ENCODE measurements around the gene MRC1. TPM values are rescaled to one million over a fixed set of nuclear protein-coding genes. Genes with fewer than 3 reads are reported as not detected.

The MRC1 gene
- polyA plus RNA-seq, 2 of the 4 experiments (the other 2 are of a cell fraction) = not detected

- ChIA-PET CTCF (interaction anchor here (0.6 kb wide), 1 partner anchor 15 kb away, joined by 3 read pairs; no protein-coding TSS in a partner anchor), POLR2A (no interaction called here)
- FAIRE-seq = peak; percentile 86
- Histone ChIP-seq H3K4me1 (no peaks in the 10 kb centered on the region), H3K4me2 (no peak overlapping the region), H3K9me3 (no peaks in the 10 kb centered on the region), H3K27ac (no peak overlapping the region), H3K4me3 (no peak overlapping the region)
- TF ChIP-seq NFE2L2 (conservative IDR thresholded peaks at IDR 0.05; ENCODE audit: low read length) (no peak), GATA3 (IDR thresholded peaks at IDR 0.05; ENCODE audit: borderline replicate concordance) (no peak), HDAC2 (IDR thresholded peaks at IDR 0.05) (no peak), POLR2A (IDR thresholded peaks at IDR 0.05; ENCODE audit: low read length) (no peak), ZFP36 (IDR thresholded peaks at IDR 0.05; ENCODE audit: borderline replicate concordance, partially characterized antibody) (no peak), ESRRA (IDR thresholded peaks at IDR 0.05; ENCODE audit: borderline replicate concordance, low read length) (no peak), EHF (CRISPR knock-in tag; IDR thresholded peaks at IDR 0.05) (no peak), TP53 (CRISPR knock-in tag; IDR thresholded peaks at IDR 0.05) (no peak), CBX2 (IDR thresholded peaks at IDR 0.05; ENCODE audit: borderline replicate concordance, low read depth) (no peak), E2F6 (IDR thresholded peaks at IDR 0.05; ENCODE audit: borderline replicate concordance, low read depth) (no peak), ZC3H11A (IDR thresholded peaks at IDR 0.05) (no peak), MAFK (IDR thresholded peaks at IDR 0.05; ENCODE audit: partially characterized antibody) (no peak)
- no peak for ATAC-seq
- 48% methylated on average over 5 of the region's 5 CpGs for WGBS (ENCODE audit: missing lambda C conversion rate)
- no peak for DNase-seq (ENCODE audit: low read depth in 1 of 2, low spot score in 1 of 2)
Measured at GRCh38 chr10:17914169-17915045, 105.3 kb downstream of the MRC1 start.

- ATAC-seq (no peak), DNase-seq (ENCODE audit: low read depth in 1 of 2, low spot score in 1 of 2) (no peak), FAIRE-seq (peak; percentile 51)
- WGBS (ENCODE audit: missing lambda C conversion rate) = 56% methylated on average over 4 of the region's 4 CpGs
- CTCF ChIA-PET = no interaction called here
- TF ChIP-seq NFE2L2 (conservative IDR thresholded peaks at IDR 0.05; ENCODE audit: low read length) = no peak
- no peak for TF ChIP-seq HOXA7 (CRISPR knock-in tag; IDR thresholded peaks at IDR 0.05)
- no peak for TF ChIP-seq SREBF2 (IDR thresholded peaks at IDR 0.05)
- no peak for TF ChIP-seq HEYL (CRISPR knock-in tag; IDR thresholded peaks at IDR 0.05)
- no peak for TF ChIP-seq ESRRA (IDR thresholded peaks at IDR 0.05; ENCODE audit: borderline replicate concordance, low read length)
- TF ChIP-seq GATA3 (IDR thresholded peaks at IDR 0.05; ENCODE audit: borderline replicate concordance) = no peak
- TF ChIP-seq MAZ (IDR thresholded peaks at IDR 0.05; ENCODE audit: borderline replicate concordance, low read depth, low read length) = no peak
- no peak for TF ChIP-seq JUNB (IDR thresholded peaks at IDR 0.05)
- TF ChIP-seq EP300 (IDR thresholded peaks at IDR 0.05) = no peak
- TF ChIP-seq ELK1 (IDR thresholded peaks at IDR 0.05; ENCODE audit: low read depth, low read length) = no peak
- TF ChIP-seq TFCP2L1 (CRISPR knock-in tag; IDR thresholded peaks at IDR 0.05) = no peak
- no peak for TF ChIP-seq FOXS1 (CRISPR knock-in tag; IDR thresholded peaks at IDR 0.05)
- TF ChIP-seq HOXB5 (CRISPR knock-in tag; IDR thresholded peaks at IDR 0.05) = no peak
- POLR2A ChIA-PET = no interaction called here
- H3K4me1 ChIP-seq = no peaks in the 10 kb centered on the region
- no peak overlapping the region for H3K27ac ChIP-seq
- no peaks in the 10 kb centered on the region for H3K9me3 ChIP-seq
- no peak overlapping the region for H3K4me3 ChIP-seq
- H3K4me2 ChIP-seq = no peak overlapping the region
Measured at GRCh38 chr10:17915181-17915580, 106.0 kb downstream of the MRC1 start.

- no peak for TF ChIP-seq PHF8 (IDR thresholded peaks at IDR 0.05; ENCODE audit: borderline replicate concordance, low read depth)
- no peak for TF ChIP-seq EHF (CRISPR knock-in tag; IDR thresholded peaks at IDR 0.05)
- TF ChIP-seq JUN (IDR thresholded peaks at IDR 0.05) = no peak
- TF ChIP-seq JUNB (IDR thresholded peaks at IDR 0.05) = no peak
- no peak for TF ChIP-seq ZC3H11A (IDR thresholded peaks at IDR 0.05)
- TF ChIP-seq RFX5 (IDR thresholded peaks at IDR 0.05) = no peak
- no peak for TF ChIP-seq ZNF302 (CRISPR knock-in tag; IDR thresholded peaks at IDR 0.05)
- TF ChIP-seq HEYL (CRISPR knock-in tag; IDR thresholded peaks at IDR 0.05) = no peak
- TF ChIP-seq REST (IDR thresholded peaks at IDR 0.05) = no peak
- no peak for TF ChIP-seq SREBF2 (IDR thresholded peaks at IDR 0.05)
- H3K4me2 ChIP-seq = no peak overlapping the region
- CTCF ChIA-PET = interaction anchor here (1.5 kb wide), 1 partner anchor 154 kb away, joined by 3 read pairs; no protein-coding TSS in a partner anchor
- H3K9me3 ChIP-seq = no peaks in the 10 kb centered on the region
- FAIRE-seq (no peak), DNase-seq (ENCODE audit: low read depth in 1 of 2, low spot score in 1 of 2) (no peak), ATAC-seq (no peak)
- 55% methylated on average over 12 of the region's 12 CpGs for WGBS (ENCODE audit: missing lambda C conversion rate)
- no peak overlapping the region for H3K27ac ChIP-seq
- H3K4me3 ChIP-seq = no peak overlapping the region
- H3K4me1 ChIP-seq = no peaks in the 10 kb centered on the region
- POLR2A ChIA-PET = no interaction called here
Measured at GRCh38 chr10:17918187-17918903, 109.2 kb downstream of the MRC1 start.
